A673 (cell line): Measurements from ENCODE around the gene METTL14.

Experiments
- EZH2 ChIP-seq: fragments of 200-600 bp; sonication (generic); IDR thresholded peaks from 2 replicates; pipeline ENCODE4 v1.6.1; 2017; ENCODE audit warnings: borderline replicate concordance, low read depth, mild to moderate bottlenecking, mixed read lengths, antibody characterized with exemption, low read length; ENCODE audit not compliant: poor library complexity, severe bottlenecking
- TF ChIP-seq, protein P1 (sequence below): fragments of 300-800, 200-600 bp; sonication (generic); conservative IDR thresholded peaks from 2 replicates; pipeline ENCODE4 v1.5.1; 2017; ENCODE audit warnings: low read depth, mild to moderate bottlenecking, antibody characterized with exemption, low read length, moderate library complexity, mixed read lengths

DNA sequence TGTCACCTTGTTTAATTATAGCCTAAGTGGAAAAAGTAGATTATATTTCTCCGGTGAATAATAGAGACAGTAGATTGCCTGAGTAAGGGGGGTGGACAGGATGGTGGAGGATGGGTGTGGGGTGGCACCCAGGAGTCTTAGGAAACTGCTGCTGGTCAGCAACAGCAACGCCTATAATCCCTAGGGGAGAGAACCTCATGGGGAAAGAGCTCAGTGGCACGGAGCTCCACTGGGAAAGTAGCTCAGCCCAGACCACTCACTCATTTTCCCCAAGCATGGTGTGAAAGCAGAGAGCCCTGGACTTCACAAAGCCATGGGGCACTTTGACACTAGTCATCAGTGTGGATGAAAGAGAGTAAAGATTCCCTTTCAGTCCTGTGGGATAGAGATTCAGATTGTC, 31.1 kb downstream of the METTL14 start:
- TF ChIP-seq, protein P1, sequence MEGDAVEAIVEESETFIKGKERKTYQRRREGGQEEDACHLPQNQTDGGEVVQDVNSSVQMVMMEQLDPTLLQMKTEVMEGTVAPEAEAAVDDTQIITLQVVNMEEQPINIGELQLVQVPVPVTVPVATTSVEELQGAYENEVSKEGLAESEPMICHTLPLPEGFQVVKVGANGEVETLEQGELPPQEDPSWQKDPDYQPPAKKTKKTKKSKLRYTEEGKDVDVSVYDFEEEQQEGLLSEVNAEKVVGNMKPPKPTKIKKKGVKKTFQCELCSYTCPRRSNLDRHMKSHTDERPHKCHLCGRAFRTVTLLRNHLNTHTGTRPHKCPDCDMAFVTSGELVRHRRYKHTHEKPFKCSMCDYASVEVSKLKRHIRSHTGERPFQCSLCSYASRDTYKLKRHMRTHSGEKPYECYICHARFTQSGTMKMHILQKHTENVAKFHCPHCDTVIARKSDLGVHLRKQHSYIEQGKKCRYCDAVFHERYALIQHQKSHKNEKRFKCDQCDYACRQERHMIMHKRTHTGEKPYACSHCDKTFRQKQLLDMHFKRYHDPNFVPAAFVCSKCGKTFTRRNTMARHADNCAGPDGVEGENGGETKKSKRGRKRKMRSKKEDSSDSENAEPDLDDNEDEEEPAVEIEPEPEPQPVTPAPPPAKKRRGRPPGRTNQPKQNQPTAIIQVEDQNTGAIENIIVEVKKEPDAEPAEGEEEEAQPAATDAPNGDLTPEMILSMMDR = no peak
- no peak for TF ChIP-seq EZH2
